Kasumi-1 (cell line): ENCODE data around the gene SNX27.
"Not testable (repeated sequence)": the region's sequence is repeated elsewhere in the genome, so short reads cannot be mapped to it uniquely, and the experiment has no call there.

Experiments
- DNase-seq, 2 experiments: peaks; one replicate each; lab custom pipeline; 2025; lab: John Stamatoyannopoulos, UW

Gene SNX27

DNA sequence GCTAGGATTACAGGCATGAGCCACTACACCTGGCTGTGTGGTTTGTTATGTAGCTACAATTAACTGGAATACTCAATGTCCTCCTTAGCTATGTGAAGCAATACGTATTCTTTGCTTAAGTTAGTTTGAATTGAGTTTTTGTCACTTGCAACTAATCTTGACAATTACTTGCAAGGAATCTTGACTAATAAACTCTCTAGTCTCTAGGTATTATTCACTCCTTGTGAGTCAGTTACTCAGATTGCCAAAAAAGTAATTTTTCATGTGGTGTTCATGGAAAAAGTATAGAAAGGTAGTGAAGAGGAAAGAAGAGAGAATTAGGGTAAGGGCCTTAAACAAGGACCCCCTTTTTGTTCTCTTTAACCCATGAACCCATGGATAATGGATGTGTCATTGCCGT, 7.6 kb upstream of the SNX27 start:
- no peak for DNase-seq

DNA sequence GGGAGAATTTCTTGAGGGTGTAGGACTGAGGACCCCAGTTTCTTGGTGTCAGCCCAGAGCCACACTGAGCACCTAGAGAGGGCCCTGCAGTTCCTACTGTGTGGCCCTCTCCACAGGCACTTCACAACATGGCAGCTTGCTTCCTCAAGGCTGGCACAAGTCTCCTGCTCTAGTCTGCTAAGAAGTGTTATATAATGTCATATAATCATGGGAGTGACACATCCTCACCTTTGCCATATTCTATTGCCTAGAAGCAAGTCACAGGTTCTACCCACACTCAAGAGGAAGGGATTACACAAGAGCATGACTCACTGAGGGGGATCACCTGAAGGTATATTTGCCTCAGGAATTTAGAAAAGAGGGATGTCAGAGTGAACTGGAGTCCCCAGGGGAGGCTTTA, 5.5 kb upstream of the SNX27 start:
- no peak for DNase-seq

DNA sequence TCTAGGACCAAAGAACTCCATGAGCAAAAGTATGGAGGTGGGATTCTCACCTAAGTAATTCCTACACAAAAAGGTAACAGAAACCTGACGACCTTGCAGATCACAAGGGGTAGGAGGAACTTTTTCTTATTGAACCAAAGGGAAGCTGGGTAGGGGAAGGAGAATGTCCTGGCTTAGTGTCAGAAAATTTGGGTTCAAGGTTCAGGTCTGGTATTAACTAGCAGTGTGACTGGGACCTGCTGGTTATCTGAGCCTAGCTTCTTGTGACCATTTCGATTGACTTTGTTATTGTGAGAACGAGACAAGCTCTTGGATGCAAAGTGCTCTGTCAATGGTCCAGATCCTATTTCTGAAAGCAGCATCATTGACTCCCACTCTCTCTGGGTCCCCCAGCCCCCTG, 5.0 kb upstream of the SNX27 start:
- DNase-seq = no peak

DNA sequence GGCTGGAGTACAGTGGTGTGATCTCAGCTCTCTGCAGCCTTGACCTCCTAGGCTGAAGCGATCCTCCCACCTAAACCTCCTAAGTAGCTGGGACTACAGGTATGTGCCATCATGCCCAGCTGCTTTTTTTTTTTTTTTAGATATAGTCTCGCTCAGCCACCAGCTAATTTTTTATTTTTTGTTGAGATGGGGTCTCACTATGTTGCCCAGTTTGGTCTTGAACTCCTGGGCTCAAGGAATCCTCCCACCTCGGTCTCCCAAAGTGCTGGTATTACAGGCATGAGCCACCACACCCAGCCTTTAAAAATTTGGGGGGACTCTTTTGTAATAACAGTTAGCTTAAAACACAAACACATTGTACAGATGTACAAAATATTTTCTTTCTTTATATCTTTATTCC, 1.7 kb upstream of the SNX27 start:
- DNase-seq = no peak

DNA sequence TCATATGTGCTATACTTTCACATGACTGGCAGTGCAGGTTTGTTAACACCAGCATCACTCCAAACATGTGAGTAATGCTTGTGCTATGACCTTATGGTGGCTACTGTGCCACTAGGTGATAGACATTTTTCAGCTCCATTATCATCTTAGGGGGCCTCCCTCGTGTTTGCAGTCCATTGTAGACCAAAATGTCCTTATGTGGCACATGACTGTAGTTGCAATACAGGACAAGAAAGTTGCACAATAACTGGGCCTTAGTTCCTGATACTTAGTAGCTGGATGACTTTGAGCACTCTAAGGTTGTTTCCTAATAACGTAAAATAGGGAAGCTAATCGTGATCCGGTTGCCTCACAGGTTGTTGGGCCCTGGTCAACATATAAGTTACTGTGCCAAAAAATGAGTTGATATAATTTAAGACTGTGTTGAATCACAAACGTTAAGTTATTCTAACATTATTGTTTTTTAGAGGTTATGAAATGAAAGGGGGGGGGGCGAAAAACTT, 511 bp upstream of the SNX27 start:
- DNase-seq = peak; percentile 81 to 82

DNA sequence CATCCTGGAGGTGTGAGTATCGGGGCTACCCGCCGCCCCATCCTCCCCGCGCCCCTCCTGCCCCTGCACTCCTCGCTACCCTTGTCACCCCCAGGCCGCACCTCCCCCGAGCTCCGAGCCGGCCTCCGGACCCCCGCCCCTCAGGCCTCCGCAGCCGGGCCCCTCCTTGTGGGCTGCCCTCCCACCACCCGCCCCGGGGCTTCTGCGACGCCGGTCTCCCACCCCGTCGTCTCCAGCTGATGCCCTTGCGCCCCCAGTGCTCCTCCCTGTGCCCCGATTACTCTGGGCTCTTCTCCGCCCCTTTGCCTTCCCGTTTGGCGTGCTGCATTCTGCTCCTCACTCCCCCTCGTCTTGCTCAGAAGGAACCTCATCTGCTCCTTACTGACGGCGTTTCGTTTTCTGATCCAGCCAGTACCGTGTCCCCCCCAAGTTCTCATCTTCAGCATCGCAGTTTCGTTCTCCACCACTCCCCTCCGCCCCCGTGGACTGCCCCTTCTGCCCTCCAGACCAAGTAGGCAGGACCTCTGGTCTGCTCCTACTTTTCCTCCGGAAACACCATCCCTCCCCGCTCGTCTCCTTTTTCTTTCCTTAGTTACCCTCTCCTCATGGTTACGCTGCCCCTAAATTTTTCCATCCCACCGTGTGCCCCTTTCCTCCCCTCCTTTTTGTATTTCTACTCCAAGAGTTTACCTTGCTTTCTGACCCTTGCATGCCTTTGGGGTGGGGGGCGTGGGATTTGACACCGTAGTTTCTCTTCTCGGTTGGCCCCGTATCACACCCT, 841 bp downstream of the SNX27 start:
- peak; percentile 36 to 61 for DNase-seq

DNA sequence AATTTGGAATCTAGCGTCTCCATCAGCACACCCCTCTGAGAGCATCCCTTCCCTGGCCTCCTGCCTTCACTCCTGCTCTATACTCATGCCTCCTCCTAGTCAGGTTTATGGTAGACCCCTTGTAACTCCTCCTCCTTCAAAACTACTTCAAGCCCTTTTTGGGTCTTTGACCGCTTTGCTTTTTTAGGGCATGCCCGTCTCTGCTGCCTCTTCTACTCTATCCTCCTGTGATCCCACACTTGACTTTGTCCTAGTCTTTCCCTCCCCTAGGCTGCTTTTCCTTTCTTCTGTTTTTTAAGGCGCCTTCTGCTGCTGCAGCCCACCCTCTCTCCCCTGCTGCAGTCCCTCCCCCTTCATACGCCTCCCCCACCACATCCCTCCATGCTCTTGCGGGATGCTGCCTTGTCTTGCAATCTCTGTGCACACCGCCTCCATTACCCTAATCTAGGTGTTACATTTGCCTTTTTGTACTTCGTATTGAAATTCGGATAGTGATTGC, 1.5 kb downstream of the SNX27 start:
- DNase-seq = no peak

DNA sequence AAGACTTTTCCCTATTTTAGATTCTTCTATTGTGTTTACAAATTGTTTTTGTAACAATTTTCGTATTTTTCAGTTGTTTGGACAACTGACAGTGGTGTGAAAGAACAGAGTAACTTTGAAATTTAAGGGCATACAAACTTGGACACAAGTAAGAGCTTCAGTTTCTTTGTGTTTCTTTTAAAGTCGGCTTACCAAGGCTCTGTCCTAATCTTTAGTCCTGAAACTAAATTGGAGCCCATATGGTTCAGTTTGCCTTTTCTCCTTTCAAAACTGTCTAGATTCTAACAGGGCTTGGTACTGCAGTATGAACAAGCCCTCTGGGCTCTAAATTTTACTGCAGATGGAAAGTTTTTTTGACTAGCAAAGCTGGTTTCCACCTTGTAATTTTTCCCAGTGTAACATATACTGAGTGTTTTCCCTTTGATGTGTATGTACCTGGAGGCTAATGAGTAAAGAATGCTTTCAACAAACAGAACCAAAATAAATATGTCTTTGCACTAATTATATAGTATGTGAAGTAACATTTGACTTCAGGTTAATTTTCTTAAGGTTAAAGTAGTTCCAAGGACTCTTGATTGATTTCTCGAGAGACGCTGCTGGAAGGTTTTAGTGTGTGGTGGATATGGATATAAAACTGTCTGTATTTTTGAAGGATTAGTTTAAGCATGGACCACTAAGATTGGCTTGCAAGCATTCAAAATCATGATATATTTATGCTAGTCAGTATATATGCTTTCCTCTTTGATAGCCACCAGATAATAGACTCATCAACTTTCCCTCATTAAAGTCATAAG, 4.1 kb downstream of the SNX27 start:
- DNase-seq = no peak

DNA sequence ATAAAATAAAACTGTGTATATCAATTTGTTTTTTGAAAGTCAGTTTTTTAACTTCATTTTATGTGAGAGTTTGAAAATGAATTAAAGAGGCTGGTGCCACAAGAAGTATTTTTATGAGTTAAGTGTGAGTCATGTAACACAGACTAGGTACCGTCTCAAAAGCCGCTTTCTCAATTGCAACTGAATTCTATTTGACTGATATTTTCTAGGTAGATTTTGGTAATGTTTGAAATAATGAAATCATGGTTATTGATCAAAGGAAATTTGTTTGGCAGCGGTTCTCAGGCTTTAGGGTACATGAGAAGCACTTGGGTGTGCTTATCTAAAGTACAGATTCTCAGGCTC, 4.6 kb downstream of the SNX27 start:
- DNase-seq = no peak

DNA sequence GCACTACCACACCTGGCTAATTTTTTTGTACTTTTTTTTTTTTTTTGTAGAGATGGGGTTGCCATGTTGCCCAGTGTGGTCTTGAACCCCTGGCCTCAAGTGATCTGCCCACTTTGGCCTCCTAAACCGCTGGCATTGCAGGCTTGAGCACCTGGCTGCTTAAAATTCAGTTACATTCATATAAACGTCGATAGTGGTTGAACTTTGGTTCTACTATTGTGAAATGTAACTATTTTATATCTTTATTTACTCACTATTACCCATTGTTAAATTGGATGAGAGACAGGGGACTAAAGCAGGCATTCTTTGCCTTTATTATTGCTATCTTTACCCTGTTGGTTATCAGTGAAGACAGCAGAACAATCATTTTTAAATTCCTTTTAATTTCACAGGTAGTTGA, 6.2 kb downstream of the SNX27 start:
- DNase-seq = no peak

DNA sequence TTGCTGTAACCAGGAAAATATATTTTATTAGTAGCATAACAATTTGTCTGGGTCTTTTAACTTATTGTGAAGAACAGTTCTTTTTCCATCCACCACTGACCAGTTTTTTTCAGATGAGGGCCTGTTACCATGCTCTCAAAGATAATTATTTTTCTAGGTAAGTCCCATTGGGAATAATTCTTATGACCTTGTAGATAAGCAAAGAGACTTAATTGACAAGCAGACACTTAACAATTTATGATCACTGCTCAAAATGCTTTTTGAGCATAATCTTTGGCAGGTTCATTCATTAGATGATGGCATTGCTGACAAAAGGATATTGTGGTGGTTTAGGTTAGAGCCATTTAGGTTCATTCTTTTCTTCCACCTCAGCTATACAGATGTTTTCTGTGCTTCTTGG, 6.6 kb downstream of the SNX27 start:
- DNase-seq = no peak

DNA sequence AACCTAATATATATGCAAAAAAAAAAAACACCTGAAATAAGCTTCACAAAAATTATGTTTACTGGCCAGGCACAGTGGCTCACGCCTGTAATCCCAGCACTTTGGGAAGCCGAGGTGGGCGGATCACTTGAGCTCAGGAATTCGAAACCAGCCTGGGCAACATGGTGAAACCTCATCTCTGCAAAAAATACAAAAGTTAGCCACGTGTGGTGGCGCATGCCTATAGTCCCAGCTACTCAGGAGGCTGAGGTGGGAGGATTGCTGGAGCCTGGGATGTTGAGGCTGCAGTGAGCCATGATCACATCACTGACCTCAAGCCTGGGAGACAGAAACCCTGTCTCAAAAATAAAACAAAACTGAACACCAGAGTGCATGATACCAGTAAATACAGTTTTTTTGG, 7.1 kb downstream of the SNX27 start:
- not testable (repeated sequence) for DNase-seq

DNA sequence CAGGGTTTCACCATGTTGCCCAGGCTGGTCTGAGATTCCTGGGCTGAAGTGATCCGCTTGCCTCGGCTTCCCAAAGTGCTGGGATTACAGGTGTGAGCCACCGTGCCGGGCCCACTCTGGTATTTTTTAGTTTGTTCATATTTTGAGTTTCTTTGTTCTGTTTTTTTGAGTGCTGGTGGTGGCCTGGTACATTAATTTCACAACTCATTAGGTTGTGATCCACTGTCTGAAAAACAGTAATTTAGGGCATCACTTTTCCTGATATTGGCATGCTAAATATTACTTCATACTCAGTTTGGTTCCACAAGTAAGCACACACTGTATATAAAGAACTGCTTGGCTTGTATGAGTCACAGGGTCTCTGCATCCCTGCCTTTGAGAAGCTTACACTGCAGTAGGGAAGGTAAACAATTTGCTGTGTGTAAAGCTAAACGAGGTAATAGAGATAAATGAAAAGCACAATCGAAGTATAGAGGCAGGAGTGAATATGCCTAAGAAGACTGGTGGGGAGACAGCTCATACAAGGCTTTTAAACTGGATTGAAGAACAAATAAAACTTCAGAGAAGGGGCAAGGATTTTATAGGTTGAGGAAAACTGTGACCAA, 7.7 kb downstream of the SNX27 start:
- DNase-seq = no peak

DNA sequence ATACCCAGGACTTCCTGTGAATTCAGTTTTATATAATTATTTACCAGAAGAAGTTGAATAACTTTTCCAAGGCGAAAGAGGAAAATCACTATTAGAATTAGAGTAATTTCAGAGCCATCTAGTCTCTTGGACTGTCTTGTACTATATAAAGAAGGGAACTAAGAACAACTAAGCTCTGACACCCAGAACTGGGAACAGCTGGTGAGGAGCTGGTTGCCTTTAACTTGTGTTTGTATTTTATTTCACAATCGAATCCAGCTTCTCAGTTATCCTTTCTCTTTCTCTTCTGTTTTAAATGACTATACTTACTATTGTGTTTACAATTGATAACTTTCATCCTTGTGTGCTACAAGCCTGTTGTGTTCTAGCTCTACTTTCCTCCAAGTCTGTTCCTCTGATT, 8.4 kb downstream of the SNX27 start:
- DNase-seq = peak; percentile 29 to 48

DNA sequence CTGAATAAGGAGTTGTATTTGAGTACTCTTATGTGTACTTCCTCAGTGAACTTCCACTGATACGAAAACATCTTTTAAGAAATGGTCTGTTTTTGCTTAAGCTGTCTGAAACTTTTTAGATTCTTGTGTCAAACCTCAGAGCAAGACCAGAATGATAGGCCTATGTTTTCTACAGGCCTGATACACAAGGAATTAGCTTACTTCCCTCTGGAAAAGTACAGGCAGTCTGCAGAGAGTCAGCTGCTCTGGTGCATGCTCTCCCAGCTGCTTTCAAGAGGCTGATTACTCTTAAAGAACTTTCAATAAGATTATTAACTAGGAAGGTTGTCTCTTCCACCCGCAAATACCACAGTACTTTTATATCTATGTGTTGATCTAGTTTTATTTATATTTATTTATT, 9.5 kb downstream of the SNX27 start:
- no peak for DNase-seq

DNA sequence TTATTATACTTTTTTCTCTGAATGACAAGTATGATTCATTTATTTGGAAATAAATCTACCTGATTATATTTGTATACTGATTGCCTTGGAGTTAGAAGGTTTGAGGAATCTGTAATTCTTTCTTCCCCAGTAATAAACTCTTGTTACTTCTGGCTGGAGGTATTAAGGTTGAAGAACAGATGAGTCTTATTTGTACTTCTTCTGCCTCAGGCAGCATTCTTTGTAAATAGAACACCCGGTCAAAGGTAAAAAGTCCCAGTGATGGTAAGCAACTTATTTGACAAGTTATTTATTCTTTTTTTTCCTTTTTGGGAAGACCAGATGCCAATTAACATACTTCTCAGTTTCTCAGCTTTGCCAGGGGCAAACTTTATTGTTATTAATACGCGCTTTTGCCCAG, 12.9 kb downstream of the SNX27 start:
- no peak for DNase-seq

DNA sequence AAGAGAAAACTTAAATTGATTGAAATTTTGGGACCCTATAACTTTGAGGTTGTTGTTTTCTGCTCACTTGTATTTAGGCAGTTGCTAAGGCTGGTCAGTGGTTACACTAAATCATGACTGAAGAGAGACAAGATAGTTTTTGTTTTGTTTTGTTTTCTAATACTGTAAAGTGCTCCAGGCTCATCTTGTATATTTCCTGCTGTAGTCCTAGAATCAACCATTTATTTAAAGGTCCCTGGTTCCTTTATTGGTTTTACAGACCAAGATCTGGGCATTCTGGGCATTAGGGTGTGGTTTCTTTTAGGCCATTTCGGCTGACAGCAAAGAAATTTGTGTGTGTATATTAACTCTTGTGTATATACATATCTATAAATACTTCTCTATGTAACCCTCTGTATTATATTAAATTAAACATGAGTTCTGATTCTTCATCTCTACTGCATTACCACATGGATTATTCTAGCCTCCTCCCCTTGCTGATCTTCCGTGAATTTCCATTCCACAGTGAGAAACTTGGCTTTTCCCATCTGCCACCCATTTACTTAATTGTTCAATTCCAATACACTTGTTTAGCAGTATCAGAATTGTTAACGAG, 15.0 kb downstream of the SNX27 start:
- DNase-seq = no peak

DNA sequence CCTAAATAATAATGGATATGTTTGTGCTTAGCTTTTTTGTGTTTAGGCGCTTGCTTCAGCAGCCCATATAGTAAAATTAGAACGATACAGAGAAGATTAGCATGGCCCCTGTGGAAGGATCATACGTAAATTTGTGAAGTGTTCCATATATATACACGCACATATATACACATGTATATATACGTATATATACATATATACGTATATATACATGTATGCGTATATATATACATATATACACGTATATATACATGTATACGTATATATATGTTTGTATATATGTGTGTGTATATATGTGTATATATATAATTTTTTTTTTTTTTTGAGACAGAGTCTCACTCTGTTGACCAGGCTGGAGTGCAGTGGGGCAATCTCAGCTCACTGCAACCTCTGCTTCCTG, 17.4 kb downstream of the SNX27 start:
- no peak for DNase-seq

DNA sequence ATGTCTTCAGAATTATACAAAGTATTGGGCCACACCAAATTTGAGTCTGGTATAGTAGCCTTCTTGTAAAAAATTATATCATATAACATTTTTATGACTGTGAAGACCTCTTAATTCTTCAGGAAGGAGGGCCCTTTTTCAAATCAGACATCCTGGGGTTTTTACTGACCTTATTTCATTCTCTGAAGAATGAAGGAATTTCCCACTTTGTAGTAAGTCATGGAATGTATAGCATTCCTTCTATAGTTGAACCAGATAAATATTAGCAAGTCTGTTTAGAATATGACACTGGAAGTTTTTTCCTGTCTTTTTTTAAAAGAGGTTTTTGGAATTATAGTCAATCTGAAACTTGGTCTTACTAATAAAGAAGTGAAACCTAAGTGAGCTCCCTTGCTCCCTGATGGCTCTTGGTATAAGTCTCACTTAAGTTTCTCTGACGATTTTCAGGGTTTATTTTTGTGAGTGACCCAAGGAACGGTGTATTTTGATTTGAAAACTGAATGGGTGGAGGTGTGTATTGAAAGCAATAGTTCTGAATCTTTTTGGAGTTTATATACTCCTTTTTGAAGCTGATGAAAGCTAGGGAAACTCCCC, 23.7 kb downstream of the SNX27 start:
- DNase-seq = no peak

DNA sequence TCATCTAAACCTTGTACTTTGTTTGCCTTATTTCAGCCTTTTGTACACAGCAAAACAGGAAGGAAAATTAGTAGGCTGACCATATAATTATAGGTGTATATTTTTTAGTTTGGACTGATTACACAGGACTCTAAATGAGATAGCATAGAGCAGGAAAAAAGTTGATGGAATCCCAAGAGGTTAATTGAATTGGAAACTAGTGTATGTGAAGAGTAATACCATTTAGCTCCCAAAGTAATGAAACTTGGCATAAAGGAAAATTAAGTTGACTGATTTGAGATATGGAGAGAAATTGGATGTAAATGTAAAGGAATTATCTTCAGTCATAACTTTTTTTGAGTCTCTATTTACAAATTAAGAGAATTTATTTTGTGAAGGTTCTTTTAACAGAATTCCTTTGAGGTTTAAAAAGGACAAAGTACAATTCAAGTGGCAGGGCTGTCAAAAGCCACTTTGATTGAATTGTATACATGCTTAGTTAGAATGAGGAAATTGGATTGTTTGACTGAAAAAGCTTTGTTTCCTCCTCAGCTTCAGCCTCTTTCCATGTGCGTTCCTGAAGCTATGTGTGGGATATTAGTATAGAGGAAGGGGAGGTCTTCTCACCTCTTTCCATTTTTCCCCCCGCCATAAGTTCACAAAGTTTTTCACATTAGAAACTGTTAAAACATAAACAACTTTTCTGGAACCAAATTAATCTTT, 26.4 kb downstream of the SNX27 start:
- no peak for DNase-seq

DNA sequence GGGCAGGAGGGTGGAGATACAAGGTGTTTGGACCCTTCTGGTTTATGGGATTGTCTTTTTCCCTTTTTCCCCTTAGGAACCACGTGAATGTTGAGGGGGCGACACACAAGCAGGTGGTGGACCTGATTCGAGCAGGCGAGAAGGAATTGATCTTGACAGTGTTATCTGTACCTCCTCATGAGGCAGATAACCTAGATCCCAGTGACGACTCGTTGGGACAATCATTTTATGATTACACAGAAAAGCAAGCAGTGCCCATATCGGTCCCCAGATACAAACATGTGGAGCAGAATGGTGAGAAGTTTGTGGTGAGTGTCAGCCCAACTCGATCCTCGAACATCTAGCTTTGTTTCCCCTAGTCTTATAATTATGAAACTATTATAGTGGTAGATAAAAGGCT, 27.0 kb downstream of the SNX27 start:
- no peak for DNase-seq

DNA sequence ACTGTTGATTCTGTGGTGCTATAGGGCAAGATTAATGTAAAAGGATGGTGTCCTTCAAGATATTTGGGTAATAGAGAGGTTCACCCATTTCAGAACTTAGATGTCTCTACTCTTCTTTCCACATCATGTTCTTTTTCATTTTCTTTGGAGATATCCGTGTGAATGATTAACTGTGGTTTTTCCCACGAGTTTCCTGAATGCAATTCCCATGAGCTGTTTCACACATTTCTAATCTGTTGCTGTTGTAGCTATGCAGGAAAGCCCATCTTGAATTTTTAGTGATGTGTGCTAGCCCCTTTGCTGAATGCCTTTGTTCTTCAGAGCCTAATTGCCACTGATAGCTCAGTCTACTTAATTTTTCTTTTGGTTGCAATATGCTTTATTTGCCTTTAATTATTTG, 27.6 kb downstream of the SNX27 start:
- no peak for DNase-seq
